A549 (cell line): Measurements from ENCODE around the gene TUBA1C.

Source experiments
- FOSB ChIP-seq: fragments of 250-450 bp; sonication (Bioruptor Pico); IDR thresholded peaks from 2 replicates; pipeline ENCODE4 v1.5.0; 2020; ENCODE audit warnings: mild to moderate bottlenecking, moderate library complexity
- SMC3 ChIP-seq: fragments of >200 bp; sonication (Bioruptor Twin); formaldehyde crosslinking; IDR thresholded peaks from 3 replicates; pipeline ENCODE4 v1.6.1; 2018; ENCODE audit warnings: inconsistent platforms
- TF ChIP-seq, protein P1 (sequence below): fragments of >200 bp; sonication (Bioruptor Twin); formaldehyde crosslinking; IDR thresholded peaks from 3 replicates; pipeline ENCODE4 v1.5.1; 2016
- TF ChIP-seq, protein P2 (sequence below): fragments of 150-350 bp; IDR thresholded peaks from 2 replicates; pipeline ENCODE4 v1.6.1; 2014; ENCODE audit warnings: low read depth, mild to moderate bottlenecking, low read length

DNA sequence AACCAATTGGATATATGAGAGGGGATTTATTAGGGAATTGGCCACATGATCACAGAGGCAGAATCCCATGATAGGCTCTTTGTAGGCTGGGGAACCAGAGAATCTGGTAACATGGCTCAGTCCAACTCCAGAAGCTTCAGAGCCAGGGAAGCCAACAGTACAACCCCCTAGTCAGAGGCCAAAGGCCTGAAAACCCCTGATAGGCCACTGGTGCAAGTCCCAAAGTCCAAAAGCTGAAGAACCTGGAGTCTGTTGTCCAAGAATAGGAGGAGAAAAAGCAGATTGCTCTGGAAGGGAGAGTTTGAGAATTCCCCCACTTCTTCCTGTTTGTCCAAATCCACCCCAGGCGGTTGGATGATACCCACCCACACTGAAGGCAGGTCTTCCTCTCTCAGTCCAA, 49.9 kb downstream of the TUBA1C start:
- no peak for TF ChIP-seq SMC3
- TF ChIP-seq FOSB (CRISPR knock-in tag), result no peak
- TF ChIP-seq, protein P1, sequence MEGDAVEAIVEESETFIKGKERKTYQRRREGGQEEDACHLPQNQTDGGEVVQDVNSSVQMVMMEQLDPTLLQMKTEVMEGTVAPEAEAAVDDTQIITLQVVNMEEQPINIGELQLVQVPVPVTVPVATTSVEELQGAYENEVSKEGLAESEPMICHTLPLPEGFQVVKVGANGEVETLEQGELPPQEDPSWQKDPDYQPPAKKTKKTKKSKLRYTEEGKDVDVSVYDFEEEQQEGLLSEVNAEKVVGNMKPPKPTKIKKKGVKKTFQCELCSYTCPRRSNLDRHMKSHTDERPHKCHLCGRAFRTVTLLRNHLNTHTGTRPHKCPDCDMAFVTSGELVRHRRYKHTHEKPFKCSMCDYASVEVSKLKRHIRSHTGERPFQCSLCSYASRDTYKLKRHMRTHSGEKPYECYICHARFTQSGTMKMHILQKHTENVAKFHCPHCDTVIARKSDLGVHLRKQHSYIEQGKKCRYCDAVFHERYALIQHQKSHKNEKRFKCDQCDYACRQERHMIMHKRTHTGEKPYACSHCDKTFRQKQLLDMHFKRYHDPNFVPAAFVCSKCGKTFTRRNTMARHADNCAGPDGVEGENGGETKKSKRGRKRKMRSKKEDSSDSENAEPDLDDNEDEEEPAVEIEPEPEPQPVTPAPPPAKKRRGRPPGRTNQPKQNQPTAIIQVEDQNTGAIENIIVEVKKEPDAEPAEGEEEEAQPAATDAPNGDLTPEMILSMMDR, result no peak
- TF ChIP-seq, protein P2, sequence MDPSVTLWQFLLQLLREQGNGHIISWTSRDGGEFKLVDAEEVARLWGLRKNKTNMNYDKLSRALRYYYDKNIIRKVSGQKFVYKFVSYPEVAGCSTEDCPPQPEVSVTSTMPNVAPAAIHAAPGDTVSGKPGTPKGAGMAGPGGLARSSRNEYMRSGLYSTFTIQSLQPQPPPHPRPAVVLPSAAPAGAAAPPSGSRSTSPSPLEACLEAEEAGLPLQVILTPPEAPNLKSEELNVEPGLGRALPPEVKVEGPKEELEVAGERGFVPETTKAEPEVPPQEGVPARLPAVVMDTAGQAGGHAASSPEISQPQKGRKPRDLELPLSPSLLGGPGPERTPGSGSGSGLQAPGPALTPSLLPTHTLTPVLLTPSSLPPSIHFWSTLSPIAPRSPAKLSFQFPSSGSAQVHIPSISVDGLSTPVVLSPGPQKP, result no peak
